Coronary artery (tissue), 2 donors: ENCODE data around the gene PGC.

Source experiments
- DNase-seq: peaks from one replicate; pipeline ENCODE4 v3.0.0-alpha.2; 2017; ENCODE audit warnings: low spot score
- H3K27ac ChIP-seq, 2 donors: fragments of 200-600 bp; sonication (generic); one replicate each; pipeline ENCODE4 v1.5.1; 2016 to 2019
- H3K4me3 ChIP-seq: fragments of 200-600 bp; sonication (generic); 2 replicates; pipeline ENCODE4 v1.5.1; 2016; ENCODE audit warnings: mild to moderate bottlenecking, moderate library complexity
- TF ChIP-seq, protein P1 (sequence below): fragments of 200-600 bp; sonication (generic); IDR thresholded peaks from one replicate; pipeline ENCODE4 v1.5.1; 2019; ENCODE audit warnings: antibody characterized with exemption

Gene PGC

DNA sequence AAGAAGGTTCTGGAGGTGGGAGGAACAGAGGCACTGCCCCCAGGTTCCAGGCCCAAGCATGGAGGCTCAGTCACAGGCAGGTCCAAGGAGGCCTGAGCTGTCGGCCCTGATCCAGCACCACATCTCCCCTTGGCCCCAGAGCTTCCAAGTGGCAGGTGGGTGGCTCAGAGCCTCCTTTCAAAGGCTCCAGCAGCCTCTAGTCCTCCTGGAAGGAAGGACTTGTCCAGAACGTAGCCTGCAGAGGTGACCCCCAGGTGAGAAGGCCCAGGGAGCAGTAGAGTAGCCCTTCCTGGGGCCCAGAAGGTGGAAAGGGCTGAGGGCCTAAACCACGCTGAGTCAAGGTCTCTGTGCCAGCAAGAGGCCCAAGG, 19.5 kb downstream of the PGC start:
- TF ChIP-seq, protein P1, sequence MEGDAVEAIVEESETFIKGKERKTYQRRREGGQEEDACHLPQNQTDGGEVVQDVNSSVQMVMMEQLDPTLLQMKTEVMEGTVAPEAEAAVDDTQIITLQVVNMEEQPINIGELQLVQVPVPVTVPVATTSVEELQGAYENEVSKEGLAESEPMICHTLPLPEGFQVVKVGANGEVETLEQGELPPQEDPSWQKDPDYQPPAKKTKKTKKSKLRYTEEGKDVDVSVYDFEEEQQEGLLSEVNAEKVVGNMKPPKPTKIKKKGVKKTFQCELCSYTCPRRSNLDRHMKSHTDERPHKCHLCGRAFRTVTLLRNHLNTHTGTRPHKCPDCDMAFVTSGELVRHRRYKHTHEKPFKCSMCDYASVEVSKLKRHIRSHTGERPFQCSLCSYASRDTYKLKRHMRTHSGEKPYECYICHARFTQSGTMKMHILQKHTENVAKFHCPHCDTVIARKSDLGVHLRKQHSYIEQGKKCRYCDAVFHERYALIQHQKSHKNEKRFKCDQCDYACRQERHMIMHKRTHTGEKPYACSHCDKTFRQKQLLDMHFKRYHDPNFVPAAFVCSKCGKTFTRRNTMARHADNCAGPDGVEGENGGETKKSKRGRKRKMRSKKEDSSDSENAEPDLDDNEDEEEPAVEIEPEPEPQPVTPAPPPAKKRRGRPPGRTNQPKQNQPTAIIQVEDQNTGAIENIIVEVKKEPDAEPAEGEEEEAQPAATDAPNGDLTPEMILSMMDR, result no peak
- Histone ChIP-seq H3K4me3 (no peak overlapping the region), H3K27ac (no peak overlapping the region)
- DNase-seq, result no peak

DNA sequence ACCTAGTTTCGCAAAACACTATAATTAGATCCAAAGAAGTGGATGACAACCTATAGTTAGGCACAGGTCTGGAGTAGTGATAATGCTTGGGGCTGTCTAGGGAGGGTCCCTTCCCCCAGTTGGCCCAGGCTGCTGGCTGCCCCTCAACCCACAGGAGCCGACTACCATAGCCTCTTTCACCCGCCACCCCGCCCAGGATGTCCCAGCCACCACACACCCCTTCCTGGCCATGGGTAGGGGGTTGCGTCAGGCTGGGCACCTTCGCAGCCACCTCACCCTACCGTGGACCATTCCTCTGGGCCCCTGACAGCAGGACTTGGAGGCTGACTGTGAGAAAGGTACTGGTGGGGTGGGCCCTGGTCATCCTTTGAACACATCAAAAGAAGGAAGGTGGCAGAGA, 20.3 kb downstream of the PGC start:
- no peak for DNase-seq
- Histone ChIP-seq H3K4me3 (no peak overlapping the region), H3K27ac (no peak overlapping the region)
- TF ChIP-seq, protein P1, result no peak

DNA sequence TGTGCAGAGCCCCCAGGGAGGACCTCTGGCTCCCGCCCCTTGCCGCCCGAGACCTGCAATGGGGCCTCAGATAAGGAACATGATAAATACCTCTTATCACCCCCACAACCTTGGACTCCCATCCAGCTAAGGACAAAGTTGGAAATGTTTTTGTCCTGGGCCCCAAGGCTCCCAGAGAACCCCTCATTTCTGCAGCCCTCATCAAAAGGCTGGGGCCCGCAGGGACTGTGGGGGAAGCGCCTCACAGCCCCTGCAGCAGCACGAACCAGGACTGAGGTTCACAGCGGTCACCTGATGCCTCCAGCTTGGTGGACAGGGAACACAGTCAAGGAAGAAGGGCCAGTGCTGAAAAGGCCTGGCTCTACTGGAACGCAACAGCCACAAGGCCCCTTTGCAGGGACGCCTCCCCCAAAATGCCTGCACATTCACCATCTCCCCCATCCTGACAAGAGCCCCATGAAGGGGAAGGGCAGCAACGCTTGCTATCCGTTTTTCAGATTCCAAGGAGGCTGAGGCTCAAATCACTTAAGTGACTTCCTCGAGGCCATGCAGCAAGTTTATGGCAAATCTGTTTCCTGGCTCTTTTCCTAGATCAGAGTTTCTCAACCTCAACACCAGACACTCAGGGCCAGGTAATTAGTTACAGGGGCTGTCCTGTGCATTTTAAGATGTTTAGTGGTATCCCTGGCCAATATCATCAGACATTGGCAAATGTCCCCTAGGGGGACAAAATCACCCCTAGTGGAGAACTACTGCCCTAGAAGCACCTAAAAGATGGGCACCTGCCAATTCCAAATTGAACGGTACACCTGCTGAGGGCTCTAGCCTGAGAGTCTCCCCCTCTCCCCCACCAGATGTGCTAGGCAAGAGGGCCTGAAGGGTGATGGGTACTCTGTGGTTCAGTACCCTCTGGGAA, 22.4 kb downstream of the PGC start:
- TF ChIP-seq, protein P1, result no peak
- no peak for DNase-seq
- Histone ChIP-seq H3K27ac (peak overlapping the region in 1 of 2 donors; percentile 29), H3K4me3 (no peak overlapping the region)

DNA sequence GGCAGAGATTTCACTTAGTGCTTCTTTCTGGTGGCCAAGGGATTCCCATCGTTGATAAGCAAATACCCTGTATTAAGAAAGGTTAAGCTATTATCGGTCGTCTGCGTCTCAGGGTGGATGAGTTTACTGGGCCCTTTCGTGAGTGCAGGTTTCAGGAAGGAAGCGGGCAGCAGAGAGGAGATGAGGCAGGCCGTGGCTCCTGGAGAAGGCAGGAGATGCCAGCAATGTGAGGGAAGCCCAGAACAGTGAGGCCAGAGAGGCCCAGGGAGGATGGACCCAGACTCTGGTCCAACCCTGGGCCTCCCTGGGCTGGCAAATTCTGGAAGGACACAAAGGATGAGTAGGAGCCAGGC, 23.0 kb downstream of the PGC start:
- DNase-seq, result no peak
- Histone ChIP-seq H3K27ac (peak overlapping the region in 1 of 2 donors; percentile 29), H3K4me3 (no peak overlapping the region)
- TF ChIP-seq, protein P1, result no peak

DNA sequence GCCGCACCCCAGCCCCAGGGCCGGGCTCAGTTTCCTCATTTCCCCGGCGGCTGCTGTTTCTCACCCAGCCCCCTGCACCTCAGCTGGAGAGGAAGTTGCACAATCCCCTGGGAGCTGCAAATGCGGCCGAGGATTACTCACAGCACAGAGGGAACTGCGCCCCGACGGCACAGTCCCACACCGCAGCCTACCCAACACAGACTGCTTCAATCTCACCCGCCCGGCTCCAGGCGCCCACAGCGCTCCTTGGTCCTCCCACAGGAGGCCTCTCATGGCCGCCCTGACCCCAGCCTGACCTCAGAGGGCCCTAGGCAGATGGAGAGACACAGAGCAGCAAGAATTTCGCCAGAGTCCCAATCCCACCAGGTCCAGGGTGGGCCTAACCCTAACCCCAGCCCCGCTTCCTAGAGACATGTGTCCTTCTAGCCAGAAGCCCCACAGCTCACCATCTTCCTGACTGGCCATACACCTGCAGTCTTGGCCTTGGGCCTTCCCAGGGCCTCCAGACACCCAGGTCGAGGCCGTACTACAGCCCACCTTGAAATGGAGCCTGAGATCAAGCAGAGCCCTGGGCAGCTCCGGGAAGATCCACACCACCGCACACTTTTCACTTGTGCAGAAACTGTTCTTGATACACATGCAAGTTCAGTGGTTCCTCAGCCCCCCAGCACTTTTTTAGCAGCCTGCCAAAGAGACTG, 23.5 kb downstream of the PGC start:
- H3K27ac ChIP-seq, result peak overlapping the region; percentile 20 to 29
- H3K4me3 ChIP-seq, result no peak overlapping the region
- TF ChIP-seq, protein P1, result no peak
- DNase-seq, result no peak

DNA sequence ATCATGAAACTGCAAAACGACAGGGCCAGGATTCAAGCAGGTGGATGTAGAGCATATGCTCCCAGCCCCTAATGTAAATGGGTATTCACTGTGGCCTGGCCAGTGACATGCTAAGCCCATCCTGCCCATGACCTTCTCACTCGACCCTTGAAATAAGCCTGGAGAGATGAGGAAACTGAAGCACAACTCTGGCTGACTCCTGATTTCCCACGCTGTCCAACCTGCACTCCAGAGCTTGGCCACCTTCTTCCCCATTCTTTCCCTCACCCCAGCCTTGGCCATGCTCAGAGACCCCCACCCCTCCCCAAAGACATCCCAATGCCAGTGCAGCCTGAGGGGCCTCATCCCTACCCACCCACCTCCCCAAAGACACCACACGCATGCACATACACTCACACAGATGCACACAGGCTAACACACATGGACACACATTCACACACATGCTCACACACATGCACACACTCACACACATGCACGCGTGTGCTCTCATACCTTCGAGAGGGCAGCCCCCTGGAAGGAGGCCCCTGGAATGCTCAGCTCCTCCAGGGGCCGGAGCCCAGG, 24.1 kb downstream of the PGC start:
- Histone ChIP-seq H3K27ac (peak overlapping the region in 1 of 2 donors; percentile 29), H3K4me3 (peak overlapping the region; percentile 44)
- TF ChIP-seq, protein P1, result no peak
- DNase-seq, result no peak
